Upper lobe of left lung (tissue), 4 donors: Measurements from ENCODE around the gene UGT2A1.

Source experiments
- EP300 ChIP-seq, 4 donors: sonication (generic); formaldehyde crosslinking; IDR thresholded peaks; one replicate each; pipeline ENCODE4 v1.5.1; 2017; ENCODE audit warnings: antibody characterized with exemption in 4 of 4, control low read depth in 2 of 4
- POLR2A ChIP-seq, 4 donors: fragments of 450-650 bp; IDR thresholded peaks; one replicate each; pipeline ENCODE4 v1.5.1; 2016 to 2017; ENCODE audit warnings: antibody characterized with exemption in 4 of 4, mild to moderate bottlenecking in 2 of 4
- TF ChIP-seq, protein P1 (sequence below), 6 experiments: fragments of 450-650 bp in 4 of 6; fragments of 200-600 bp in 2 of 6; sonication (generic) in 2 of 6; IDR thresholded peaks; one replicate each; pipeline ENCODE4 v1.5.1; 2016 to 2019; ENCODE audit warnings: antibody characterized with exemption in 6 of 6

- TF ChIP-seq POLR2A (IDR thresholded peaks at IDR 0.05) (no peak), EP300 (IDR thresholded peaks at IDR 0.05) (no peak)
- TF ChIP-seq, protein P1, sequence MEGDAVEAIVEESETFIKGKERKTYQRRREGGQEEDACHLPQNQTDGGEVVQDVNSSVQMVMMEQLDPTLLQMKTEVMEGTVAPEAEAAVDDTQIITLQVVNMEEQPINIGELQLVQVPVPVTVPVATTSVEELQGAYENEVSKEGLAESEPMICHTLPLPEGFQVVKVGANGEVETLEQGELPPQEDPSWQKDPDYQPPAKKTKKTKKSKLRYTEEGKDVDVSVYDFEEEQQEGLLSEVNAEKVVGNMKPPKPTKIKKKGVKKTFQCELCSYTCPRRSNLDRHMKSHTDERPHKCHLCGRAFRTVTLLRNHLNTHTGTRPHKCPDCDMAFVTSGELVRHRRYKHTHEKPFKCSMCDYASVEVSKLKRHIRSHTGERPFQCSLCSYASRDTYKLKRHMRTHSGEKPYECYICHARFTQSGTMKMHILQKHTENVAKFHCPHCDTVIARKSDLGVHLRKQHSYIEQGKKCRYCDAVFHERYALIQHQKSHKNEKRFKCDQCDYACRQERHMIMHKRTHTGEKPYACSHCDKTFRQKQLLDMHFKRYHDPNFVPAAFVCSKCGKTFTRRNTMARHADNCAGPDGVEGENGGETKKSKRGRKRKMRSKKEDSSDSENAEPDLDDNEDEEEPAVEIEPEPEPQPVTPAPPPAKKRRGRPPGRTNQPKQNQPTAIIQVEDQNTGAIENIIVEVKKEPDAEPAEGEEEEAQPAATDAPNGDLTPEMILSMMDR (IDR thresholded peaks at IDR 0.05): no peak
Observed at GRCh38 chr4:69697536-69698242, 44.6 kb upstream of the UGT2A1 start.
